H1 (cell line): ENCODE results near the gene KLHL5. TPM values are rescaled to one million over a fixed set of nuclear protein-coding genes. Genes with fewer than 3 reads are reported as not detected.

Experiments
- CTCF ChIA-PET: fragments of 300-600 bp; sonication (Branson Sonifier 250); formaldehyde crosslinking; loops from one replicate; lab custom pipeline; 2021; ENCODE audit not compliant: partially characterized antibody; lab: Charles Lee
- POLR2A ChIA-PET: fragments of 300-600 bp; sonication (Branson Sonifier 250); formaldehyde crosslinking; loops from one replicate; lab custom pipeline; 2021; ENCODE audit warnings: inconsistent platforms; ENCODE audit not compliant: partially characterized antibody; lab: Charles Lee
- DNase-seq, 2 experiments: peaks; one replicate each; pipeline versions ENCODE4 v3.0.0 to v3.0.0-alpha.2; 2010 to 2022; ENCODE audit warnings: low spot score in 2 of 2, low read depth in 1 of 2, mixed read lengths in 1 of 2
- FAIRE-seq: peaks from 2 replicates; lab custom pipeline; 2011; peaks lifted over from hg19 to GRCh38; lab: Jason Lieb, UNC
- H2AFZ ChIP-seq: 2 replicates; pipeline ENCODE4 v1.8.1; 2012; ENCODE audit warnings: low read length, inconsistent platforms
- H2AK5ac ChIP-seq: 2 replicates; pipeline ENCODE4 v1.6.1; 2013; ENCODE audit warnings: low read depth, low read length
- H2BK120ac ChIP-seq: replicated peaks from 2 replicates; pipeline ENCODE3; 2013; ENCODE audit warnings: low read depth, low read length, inconsistent platforms
- H2BK12ac ChIP-seq: 2 replicates; pipeline ENCODE4 v1.6.1; 2013; ENCODE audit warnings: low read depth, low read length
- H2BK15ac ChIP-seq: 2 replicates; pipeline ENCODE4 v1.6.1; 2013; ENCODE audit warnings: low read length
- H2BK20ac ChIP-seq: 2 replicates; pipeline ENCODE4 v1.6.1; 2013; ENCODE audit warnings: low read length
- H2BK5ac ChIP-seq: 2 replicates; pipeline ENCODE4 v1.6.1; 2013; ENCODE audit warnings: low read depth, low read length
- H3K14ac ChIP-seq: 2 replicates; pipeline ENCODE4 v1.6.1; 2013; ENCODE audit warnings: inconsistent platforms; ENCODE audit not compliant: insufficient read length
- H3K18ac ChIP-seq: 2 replicates; pipeline ENCODE4 v1.6.1; 2013; ENCODE audit warnings: low read length; ENCODE audit errors: extremely low read depth
- H3K23ac ChIP-seq: 2 replicates; pipeline ENCODE4 v1.6.1; 2013; ENCODE audit warnings: inconsistent platforms; ENCODE audit not compliant: insufficient read length
- H3K23me2 ChIP-seq: 2 replicates; pipeline ENCODE4 v1.6.1; 2013; ENCODE audit warnings: low read depth, low read length
- H3K27ac ChIP-seq: 2 replicates; pipeline ENCODE4 v1.6.1; 2011; ENCODE audit warnings: low read depth, low read length, inconsistent platforms
- H3K27me3 ChIP-seq, 4 experiments: replicated peaks in 1 of 4; 1 replicate in 1 of 4; 2 replicates in 3 of 4; pipeline versions ENCODE4 v1.6.1 to v1.8.1; 2011 to 2013; ENCODE audit warnings: low read length in 3 of 4, mild to moderate bottlenecking in 3 of 4, inconsistent platforms in 2 of 4, mixed read lengths in 2 of 4, moderate library complexity in 1 of 4; ENCODE audit not compliant: control insufficient read depth in 3 of 4, insufficient read depth in 3 of 4; ENCODE audit errors: extremely low read depth in 1 of 4
- H3K36me3 ChIP-seq, 4 experiments: 2 replicates each; pipeline versions ENCODE4 v1.6.1 to v1.8.1; 2011 to 2013; ENCODE audit warnings: mild to moderate bottlenecking in 4 of 4, low read length in 3 of 4, moderate library complexity in 2 of 4, control low read depth in 1 of 4, inconsistent platforms in 1 of 4; ENCODE audit not compliant: insufficient read depth in 4 of 4, control insufficient read depth in 2 of 4
- H3K4ac ChIP-seq: replicated peaks from 2 replicates; pipeline ENCODE3; 2013; ENCODE audit warnings: low read length, low read depth, mixed read lengths, inconsistent platforms; ENCODE audit not compliant: insufficient read length
- H3K4me1 ChIP-seq, 4 experiments: replicated peaks in 1 of 4; 1 replicate in 1 of 4; 2 replicates in 3 of 4; pipeline versions ENCODE4 v1.6.1 to v1.8.1; 2011 to 2013; ENCODE audit warnings: low read length in 3 of 4, inconsistent platforms in 2 of 4, mixed read lengths in 1 of 4; ENCODE audit not compliant: insufficient read depth in 4 of 4, control insufficient read depth in 3 of 4
- H3K4me2 ChIP-seq, 2 experiments: 2 replicates each; pipeline versions ENCODE4 v1.6.1 to v1.8.1; 2011 to 2013; ENCODE audit warnings: low read depth in 2 of 2, low read length in 2 of 2, control low read depth in 1 of 2, inconsistent platforms in 1 of 2, mild to moderate bottlenecking in 1 of 2; ENCODE audit not compliant: insufficient read depth in 1 of 2
- H3K4me3 ChIP-seq, 4 experiments: fragments of 200-600, 300-600 bp in 1 of 4; sonication (generic), shearing (Covaris generic), sonication (Bioruptor Twin) in 1 of 4; 2 replicates each; pipeline versions ENCODE4 v1.5.1 to v1.8.1; 2011 to 2016; ENCODE audit warnings: low read length in 4 of 4, low read depth in 3 of 4, control low read depth in 2 of 4, inconsistent platforms in 2 of 4, mild to moderate bottlenecking in 2 of 4, mixed read lengths in 1 of 4, moderate library complexity in 1 of 4; ENCODE audit not compliant: insufficient read depth in 2 of 4; ENCODE audit errors: extremely low read depth in 1 of 4
- H3K56ac ChIP-seq: replicated peaks from 2 replicates; pipeline ENCODE3; 2013; ENCODE audit warnings: low read depth, mild to moderate bottlenecking, mixed read lengths, low read length, inconsistent platforms; ENCODE audit not compliant: insufficient read length
- H3K79me1 ChIP-seq: 2 replicates; pipeline ENCODE4 v1.6.1; 2013; ENCODE audit warnings: low read depth, low read length, control low read depth
- H3K79me2 ChIP-seq, 2 experiments: 2 replicates each; pipeline versions ENCODE4 v1.6.1 to v1.8.1; 2012 to 2013; ENCODE audit warnings: low read length in 2 of 2, mild to moderate bottlenecking in 2 of 2, inconsistent platforms in 1 of 2; ENCODE audit not compliant: insufficient read depth in 2 of 2, control insufficient read depth in 1 of 2
- H3K9ac ChIP-seq, 4 experiments: replicated peaks in 1 of 4; 1 replicate in 1 of 4; 2 replicates in 3 of 4; pipeline versions ENCODE4 v1.6.1 to v1.8.1; 2011 to 2013; ENCODE audit warnings: low read depth in 3 of 4, low read length in 3 of 4, control low read depth in 2 of 4, mild to moderate bottlenecking in 2 of 4, moderate library complexity in 2 of 4, inconsistent platforms in 1 of 4; ENCODE audit errors: extremely low read depth in 1 of 4
- H3K9me3 ChIP-seq, 2 experiments: 2 replicates each; pipeline versions ENCODE4 v1.6.1 to v1.8.1; 2012 to 2013; ENCODE audit warnings: mild to moderate bottlenecking in 2 of 2, moderate library complexity in 2 of 2, control low read depth in 1 of 2, inconsistent platforms in 1 of 2, low read depth in 1 of 2, low read length in 1 of 2, mixed read lengths in 1 of 2; ENCODE audit not compliant: insufficient read depth in 2 of 2
- H4K20me1 ChIP-seq, 2 experiments: replicated peaks in 1 of 2; 2 replicates each; pipeline versions ENCODE3 to v1.8.1; 2011 to 2013; ENCODE audit warnings: inconsistent platforms in 2 of 2, low read length in 2 of 2, mild to moderate bottlenecking in 1 of 2; ENCODE audit not compliant: insufficient read depth in 2 of 2, control insufficient read depth in 1 of 2
- H4K5ac ChIP-seq: 2 replicates; pipeline ENCODE4 v1.6.1; 2013; ENCODE audit warnings: low read length, low read depth, mixed read lengths, inconsistent platforms; ENCODE audit not compliant: insufficient read length
- H4K8ac ChIP-seq: 2 replicates; pipeline ENCODE4 v1.8.0; 2013; ENCODE audit warnings: mild to moderate bottlenecking, moderate library complexity, low read length, inconsistent platforms; ENCODE audit not compliant: insufficient read depth; ENCODE audit errors: extremely low read depth
- H4K91ac ChIP-seq: replicated peaks from 2 replicates; pipeline ENCODE3; 2013; ENCODE audit warnings: low read length, mixed read lengths, inconsistent platforms; ENCODE audit not compliant: insufficient read length
- ATF3 ChIP-seq: IDR thresholded peaks from 2 replicates; pipeline ENCODE4 v1.6.1; 2011; ENCODE audit warnings: low read depth, mild to moderate bottlenecking, low read length; ENCODE audit not compliant: insufficient read depth
- BCL11A ChIP-seq, 2 experiments: IDR thresholded peaks; one replicate each; pipeline ENCODE4 v1.6.1; 2011; ENCODE audit warnings: low read depth in 2 of 2, low read length in 2 of 2, mild to moderate bottlenecking in 2 of 2
- BRCA1 ChIP-seq: IDR thresholded peaks from 2 replicates; pipeline ENCODE4 v1.6.1; 2012; ENCODE audit warnings: low read depth, low read length, improper control_type of control experiment
- CBX5 ChIP-seq: fragments of 300-800, 300-1000 bp; sonication (generic); IDR thresholded peaks from 2 replicates; pipeline ENCODE4 v1.7.1; 2016; ENCODE audit warnings: antibody characterized with exemption, low read length, low read depth
- CBX8 ChIP-seq: fragments of 300-800, 300-1000 bp; sonication (generic); IDR thresholded peaks from 2 replicates; pipeline ENCODE4 v1.7.1; 2016; ENCODE audit warnings: low read depth, low read length, borderline replicate concordance
- CEBPB ChIP-seq: IDR thresholded peaks from 2 replicates; pipeline ENCODE4 v1.6.1; 2012; ENCODE audit warnings: low read depth, low read length
- CREB1 ChIP-seq: IDR thresholded peaks from 2 replicates; pipeline ENCODE4 v1.6.1; 2012; ENCODE audit warnings: inconsistent platforms
- NANOG ChIP-seq: IDR thresholded peaks from 2 replicates; pipeline ENCODE4 v1.6.1; 2011; ENCODE audit warnings: low read length, low read depth, mild to moderate bottlenecking, inconsistent platforms; ENCODE audit not compliant: insufficient read depth, poor library complexity, severe bottlenecking
- NRF1 ChIP-seq: IDR thresholded peaks from 2 replicates; pipeline ENCODE4 v1.6.1; 2011; ENCODE audit warnings: mild to moderate bottlenecking, low read depth, low read length, improper control_type of control experiment
- RXRA ChIP-seq: IDR thresholded peaks from 2 replicates; pipeline ENCODE4 v1.6.1; 2011; ENCODE audit warnings: low read depth, mild to moderate bottlenecking, low read length, moderate library complexity; ENCODE audit not compliant: insufficient read depth
- SRF ChIP-seq: IDR thresholded peaks from 2 replicates; pipeline ENCODE4 v1.6.1; 2011; ENCODE audit warnings: mild to moderate bottlenecking, low read depth, low read length, moderate library complexity
- TAF1 ChIP-seq: IDR thresholded peaks from 2 replicates; pipeline ENCODE4 v1.6.1; 2011; ENCODE audit warnings: mild to moderate bottlenecking, low read depth, low read length
- WGBS, 2 experiments: shearing (Covaris generic) in 1 of 2; methylation state at CpG; one replicate each; pipeline versions ENCODE4 v1.1.6 to v1.1.7; 2013 to 2015; ENCODE audit warnings: low lambda C conversion rate in 2 of 2, mixed read lengths in 2 of 2, inconsistent platforms in 1 of 2, low coverage in 1 of 2, missing lambda C conversion rate in 1 of 2; ENCODE audit not compliant: insufficient replicate concordance in 2 of 2, insufficient coverage in 1 of 2, insufficient read length in 1 of 2; ENCODE audit errors: extremely low coverage in 1 of 2, missing lambda C conversion rate in 1 of 2; 5-methylcytosine and 5-hydroxymethylcytosine counted together
- polyA plus RNA-seq, 7 experiments: library from polyadenylated mRNA; depleted of rRNA in 3 of 7; stranded (reverse) in 5 of 7; unstranded in 2 of 7; fragments of >200 nt in 5 of 7; fragments of 200-250 nt in 2 of 7; gene quantifications; 1 replicate in 5 of 7; 2 replicates in 1 of 7; 4 replicates in 1 of 7; pipeline versions ENCODE4 v1.2.1 to v1.2.3, GENCODE V29; 2011 to 2013; ENCODE audit warnings: missing spikeins in 2 of 7, mixed read lengths in 2 of 7
- total RNA-seq: library from RNA; stranded (reverse); fragmentation: NEBNext Ultra II Directional; extraction: Animal tissue kit (Norgen Biotek cat#: 25700); gene quantifications from 2 replicates; pipeline ENCODE4 v1.2.1, GENCODE V29; 2021

The KLHL5 gene
- total and polyA plus RNA-seq, 2 of the 8 experiments (the other 6 are each of a cell fraction or from before 2014, with no cell fraction given) = 13.0 to 23.6 TPM

- Histone ChIP-seq H3K4me1 (no peaks in the 10 kb centered on the region), H3K9me3 (no peaks in the 10 kb centered on the region), H3K56ac (no peak overlapping the region), H2BK15ac (no peak overlapping the region), H3K23ac (no peak overlapping the region), H3K14ac (no peak overlapping the region), H4K91ac (no peak overlapping the region), H3K36me3 (no peaks in the 10 kb centered on the region), H2AK5ac (no peak overlapping the region), H4K5ac (no peak overlapping the region), H3K4me3 (no peak overlapping the region), H2BK12ac (no peak overlapping the region), H3K23me2 (no peaks in the 10 kb centered on the region), H3K9ac (no peak overlapping the region), H2AFZ (peak overlapping the region; percentile 14; the same call in 1 of the 2 replicates), H3K79me2 (no peaks in the 10 kb centered on the region), H4K20me1 (no peaks in the 10 kb centered on the region), H3K4me2 (no peak overlapping the region), H3K18ac (no peak overlapping the region), H3K27ac (no peak overlapping the region), H4K8ac (no peak overlapping the region), H2BK20ac (no peak overlapping the region), H3K27me3 (no peaks in the 10 kb centered on the region), H3K4ac (no peak overlapping the region), H2BK5ac (no peak overlapping the region), H2BK120ac (no peak overlapping the region), H3K79me1 (no peaks in the 10 kb centered on the region)
- DNase-seq (no peak), FAIRE-seq (no peak)
- CTCF ChIA-PET = interaction anchor here (1.0 to 1.4 kb wide), 2 partner anchors 11 to 76 kb away, joined by 3 to 7 read pairs; no protein-coding TSS in a partner anchor
- POLR2A ChIA-PET = no interaction called here
- 93% methylated on average over 3 of the region's 3 CpGs; no CpG with 5 or more reads in 1 of the 2 experiments for WGBS, 2 experiments
- TF ChIP-seq CREB1 (no peak), CEBPB (no peak), CBX5 (no peak), BCL11A (IDR thresholded peaks at IDR 0.05; ENCODE audit: low read depth in 2 of 2, low read length in 2 of 2) (no peak), NANOG (no peak), RXRA (no peak), BRCA1 (no peak), NRF1 (no peak), ATF3 (no peak), CBX8 (no peak), TAF1 (no peak), SRF (no peak)
Observed at GRCh38 chr4:39030725-39031124, 31.3 kb upstream of the KLHL5 start.
